Fibroblast of lung (primary cell): ENCODE measurements around the gene MUC2.

ENCODE experiments used
- CTCF ChIP-seq, 2 donors: IDR thresholded peaks in 1 of 2; conservative IDR thresholded peaks in 1 of 2; 1 replicate in 1 of 2; 2 replicates in 1 of 2; pipeline ENCODE4 v1.5.1; 2011 to 2012; ENCODE audit warnings: low read length in 2 of 2, control low read depth in 1 of 2, inconsistent platforms in 1 of 2, low read depth in 1 of 2, mild to moderate bottlenecking in 1 of 2
- EZH2 ChIP-seq: IDR thresholded peaks from 2 replicates; pipeline ENCODE4 v1.5.1; 2012; ENCODE audit warnings: low read length, control low read depth, mild to moderate bottlenecking; ENCODE audit errors: missing control alignments

- TF ChIP-seq EZH2 (no peak), CTCF (conservative IDR thresholded peaks at IDR 0.05 in 1 of 2, IDR thresholded peaks at IDR 0.05 in 1 of 2; ENCODE audit: low read depth in 1 of 2, low read length in 2 of 2) (no peak)
These were observed 16.1 kb downstream of the MUC2 start for GRCh38 chr11:1090600-1091331.
